Measurements from ENCODE around the gene NAALAD2. TPM values are rescaled to one million over a fixed set of nuclear protein-coding genes. Genes with fewer than 3 reads are reported as not detected.

The NAALAD2 gene
- total RNA-seq, 6 donors from 2014 or later: 0.33 to 2.1 (median 1.2) TPM

GRCh38 chr11:90220391-90220790 is 85.9 kb downstream of the NAALAD2 start:
- H3K27me3 ChIP-seq: no peaks in the 10 kb centered on the region
- no peaks in the 10 kb centered on the region for H3K9me3 ChIP-seq
- TF ChIP-seq CTCF (IDR thresholded peaks at IDR 0.05) (no peak), EP300 (IDR thresholded peaks at IDR 0.05) (no peak), POLR2AphosphoS5 (IDR thresholded peaks at IDR 0.05) (no peak), POLR2A (IDR thresholded peaks at IDR 0.05) (no peak)
- ATAC-seq (ENCODE audit: low FRiP score in 2 of 2): no peak
- DNase-seq: no peak
- no peak overlapping the region for H3K27ac ChIP-seq
- H3K4me1 ChIP-seq: peaks cover 15 to 31% (median 22%) of the 10 kb centered on the region in 4 donors
- H3K4me3 ChIP-seq: no peak overlapping the region
- WGBS, 2 donors: 67 to 84% methylated on average over 1 of the region's 1 CpG
- no peaks in the 10 kb centered on the region for H3K36me3 ChIP-seq

GRCh38 chr11:90221803-90222458 is 87.5 kb downstream of the NAALAD2 start:
- DNase-seq: no peak
- TF ChIP-seq POLR2AphosphoS5 (IDR thresholded peaks at IDR 0.05) (no peak), CTCF (IDR thresholded peaks at IDR 0.05) (no peak), EP300 (IDR thresholded peaks at IDR 0.05) (no peak), POLR2A (IDR thresholded peaks at IDR 0.05) (no peak)
- Histone ChIP-seq H3K27me3 (no peaks in the 10 kb centered on the region), H3K36me3 (no peaks in the 10 kb centered on the region), H3K4me3 (peak overlapping the region; percentile 76 to 97 (median 80)), H3K9me3 (no peaks in the 10 kb centered on the region), H3K4me1 (peaks cover 15 to 31% (median 22%) of the 10 kb centered on the region in 4 donors), H3K27ac (peak overlapping the region; percentile 90 to 97 (median 93))
- WGBS, 2 donors: 9 to 12% methylated on average over 16 of the region's 16 CpGs
- peak in 1 of 2 donors; percentile 49 for ATAC-seq (ENCODE audit: low FRiP score in 2 of 2)

- peak within 1 kb of the TSS; percentile 76 to 97 (median 80) for H3K4me3 ChIP-seq
- H3K27me3 ChIP-seq: no peaks in the 10 kb centered on the region
- 1% methylated on average over 14 to 68 of the region's 71 CpGs for WGBS, 2 donors
- H3K36me3 ChIP-seq: no peaks in the 10 kb centered on the region
- DNase-seq: peak; percentile 92
- TF ChIP-seq EP300 (IDR thresholded peaks at IDR 0.05) (peak in 1 of 4 donors; percentile 65), CTCF (IDR thresholded peaks at IDR 0.05) (no peak), POLR2AphosphoS5 (IDR thresholded peaks at IDR 0.05) (peak; percentile 87 to 99), POLR2A (IDR thresholded peaks at IDR 0.05) (peak; percentile 32 to 94 (median 82))
- peak; percentile 96 to 98 for ATAC-seq (ENCODE audit: low FRiP score in 2 of 2)
- H3K4me1 ChIP-seq: peaks cover 15 to 31% (median 22%) of the 10 kb centered on the region in 4 donors
- peak within 1 kb of the TSS; percentile 90 to 97 (median 93) for H3K27ac ChIP-seq
- H3K9me3 ChIP-seq: no peaks in the 10 kb centered on the region
Measured at GRCh38 chr11:90222459-90223247, 88.2 kb downstream of the NAALAD2 start, which contains the start of gene CHORDC1. Gene CHORDC1, minus strand, starts transcription at chr11:90223049. Its CDS starts 95 bp downstream, at chr11:90222954.

- Histone ChIP-seq H3K4me1 (peaks cover 15 to 31% (median 22%) of the 10 kb centered on the region in 4 donors), H3K36me3 (no peaks in the 10 kb centered on the region), H3K4me3 (peak overlapping the region; percentile 76 to 97 (median 80)), H3K9me3 (no peaks in the 10 kb centered on the region), H3K27ac (peak overlapping the region; percentile 90 to 97 (median 93)), H3K27me3 (no peaks in the 10 kb centered on the region)
- no peak for DNase-seq
- WGBS, 2 donors: 0 to 1% methylated on average over 7 to 12 of the region's 12 CpGs
- ATAC-seq (ENCODE audit: low FRiP score in 2 of 2): peak; percentile 71 to 79
- TF ChIP-seq POLR2A (IDR thresholded peaks at IDR 0.05): peak in 1 of 4 donors; percentile 25
- no peak for TF ChIP-seq POLR2AphosphoS5 (IDR thresholded peaks at IDR 0.05)
Measured at GRCh38 chr11:90223248-90223585, 88.8 kb downstream of the NAALAD2 start.

GRCh38 chr11:90228056-90228455 is 93.6 kb downstream of the NAALAD2 start:
- DNase-seq: no peak
- TF ChIP-seq POLR2AphosphoS5 (IDR thresholded peaks at IDR 0.05): no peak
- no peak for TF ChIP-seq CTCF (IDR thresholded peaks at IDR 0.05)
- no peak for TF ChIP-seq EP300 (IDR thresholded peaks at IDR 0.05)
- TF ChIP-seq POLR2A (IDR thresholded peaks at IDR 0.05): no peak
- Histone ChIP-seq H3K36me3 (no peaks in the 10 kb centered on the region), H3K27ac (no peak overlapping the region), H3K4me3 (no peak overlapping the region), H3K9me3 (no peaks in the 10 kb centered on the region), H3K27me3 (no peaks in the 10 kb centered on the region), H3K4me1 (peaks cover 0 to 4% (median 2%) of the 10 kb centered on the region in 4 donors)
- no peak for ATAC-seq (ENCODE audit: low FRiP score in 2 of 2)
- WGBS, 2 donors: 88% methylated on average over 3 of the region's 3 CpGs
